H9 (cell line): ENCODE results near the gene CAMK2G. TPM values are rescaled to one million over a fixed set of nuclear protein-coding genes. Genes with fewer than 3 reads are reported as not detected.

ENCODE experiments used
- DNase-seq: peaks from one replicate; pipeline ENCODE4 v3.0.0-alpha.2; 2017
- H2AFZ ChIP-seq: one replicate; pipeline ENCODE4 v1.6.1; 2013; ENCODE audit warnings: mild to moderate bottlenecking, low read length, control low read depth, moderate library complexity
- H2AK5ac ChIP-seq: 2 replicates; pipeline ENCODE4 v1.6.1; 2013; ENCODE audit warnings: low read length, control low read depth, mixed read lengths; ENCODE audit not compliant: insufficient read length
- H2BK120ac ChIP-seq: one replicate; pipeline ENCODE4 v1.6.1; 2013; ENCODE audit warnings: low read depth, mild to moderate bottlenecking, low read length, control low read depth, inconsistent platforms; ENCODE audit not compliant: poor library complexity, severe bottlenecking
- H2BK12ac ChIP-seq: 2 replicates; pipeline ENCODE4 v1.6.1; 2013; ENCODE audit warnings: low read length, control low read depth, mixed read lengths, low read depth; ENCODE audit not compliant: insufficient read length
- H2BK15ac ChIP-seq: 2 replicates; pipeline ENCODE4 v1.6.1; 2013; ENCODE audit warnings: low read depth, low read length, control low read depth
- H2BK20ac ChIP-seq: one replicate; pipeline ENCODE4 v1.6.1; 2013; ENCODE audit warnings: low read depth, mild to moderate bottlenecking, low read length, control low read depth, inconsistent platforms; ENCODE audit not compliant: poor library complexity, severe bottlenecking
- H2BK5ac ChIP-seq: 2 replicates; pipeline ENCODE4 v1.6.1; 2013; ENCODE audit warnings: low read length, control low read depth, mixed read lengths; ENCODE audit not compliant: insufficient read length
- H3K14ac ChIP-seq: 2 replicates; pipeline ENCODE4 v1.6.1; 2013; ENCODE audit warnings: low read length, control low read depth; ENCODE audit not compliant: insufficient read depth
- H3K18ac ChIP-seq: 2 replicates; pipeline ENCODE4 v1.6.1; 2013; ENCODE audit warnings: low read depth, mild to moderate bottlenecking, mixed read lengths, low read length, control low read depth; ENCODE audit not compliant: insufficient read length
- H3K23ac ChIP-seq: 2 replicates; pipeline ENCODE4 v1.6.1; 2013; ENCODE audit warnings: low read length, control low read depth, mixed read lengths, low read depth; ENCODE audit not compliant: insufficient read length
- H3K23me2 ChIP-seq: 2 replicates; pipeline ENCODE4 v1.6.1; 2013; ENCODE audit warnings: low read depth, mild to moderate bottlenecking, mixed read lengths, low read length, control low read depth; ENCODE audit not compliant: insufficient read length, poor library complexity, severe bottlenecking
- H3K27ac ChIP-seq: 2 replicates; pipeline ENCODE4 v1.5.1; 2013; ENCODE audit warnings: low read length, control low read depth, mixed read lengths, low read depth; ENCODE audit not compliant: insufficient read length
- H3K27me3 ChIP-seq: 2 replicates; pipeline ENCODE4 v1.6.1; 2013; ENCODE audit warnings: low read length, control low read depth, inconsistent platforms; ENCODE audit not compliant: insufficient read depth
- H3K4ac ChIP-seq: 2 replicates; pipeline ENCODE4 v1.6.1; 2013; ENCODE audit warnings: low read depth, mild to moderate bottlenecking, control low read depth, inconsistent platforms, low read length, moderate library complexity
- H3K4me1 ChIP-seq: 2 replicates; pipeline ENCODE4 v1.6.1; 2013; ENCODE audit warnings: low read length, control low read depth, inconsistent platforms; ENCODE audit not compliant: insufficient read depth
- H3K4me2 ChIP-seq: 2 replicates; pipeline ENCODE4 v1.6.1; 2013; ENCODE audit warnings: low read length, control low read depth, mixed read lengths; ENCODE audit not compliant: insufficient read length, insufficient read depth
- H3K56ac ChIP-seq: 2 replicates; pipeline ENCODE4 v1.6.1; 2013; ENCODE audit warnings: low read depth, mild to moderate bottlenecking, mixed read lengths, low read length, control low read depth; ENCODE audit not compliant: insufficient read length
- H3K79me1 ChIP-seq: 2 replicates; pipeline ENCODE4 v1.6.1; 2013; ENCODE audit warnings: low read depth, mild to moderate bottlenecking, moderate library complexity, low read length, control low read depth, inconsistent platforms; ENCODE audit not compliant: insufficient read depth, poor library complexity, severe bottlenecking
- H3K79me2 ChIP-seq: 2 replicates; pipeline ENCODE4 v1.6.1; 2013; ENCODE audit warnings: low read length, control low read depth, inconsistent platforms; ENCODE audit not compliant: insufficient read depth
- H3K9ac ChIP-seq: 2 replicates; pipeline ENCODE4 v1.6.1; 2013; ENCODE audit warnings: low read length, control low read depth, mixed read lengths; ENCODE audit not compliant: insufficient read length; ENCODE audit errors: extremely low read depth
- H3K9me3 ChIP-seq: one replicate; pipeline ENCODE4 v1.6.1; 2013; ENCODE audit warnings: low read depth, low read length, inconsistent platforms; ENCODE audit not compliant: control insufficient read depth
- H3T11ph ChIP-seq: one replicate; pipeline ENCODE4 v1.6.1; 2013; ENCODE audit warnings: mild to moderate bottlenecking, low read length, control low read depth, inconsistent platforms
- H4K20me1 ChIP-seq: one replicate; pipeline ENCODE4 v1.6.1; 2013; ENCODE audit not compliant: control insufficient read depth, insufficient read length, insufficient read depth
- H4K5ac ChIP-seq: 2 replicates; pipeline ENCODE4 v1.6.1; 2013; ENCODE audit warnings: low read depth, mild to moderate bottlenecking, mixed read lengths, low read length, control low read depth; ENCODE audit not compliant: insufficient read length
- H4K8ac ChIP-seq: replicated peaks from 2 replicates; pipeline ENCODE4 v1.6.1; 2013; ENCODE audit warnings: low read length, control low read depth, mixed read lengths, low read depth; ENCODE audit not compliant: insufficient read length
- H4K91ac ChIP-seq: 2 replicates; pipeline ENCODE4 v1.6.1; 2013; ENCODE audit warnings: low read depth, mild to moderate bottlenecking, moderate library complexity, mixed read lengths, low read length, control low read depth; ENCODE audit not compliant: insufficient read length
- H3K27ac Mint-ChIP-seq, 3 experiments: 2 replicates in 2 of 3; 3 replicates in 1 of 3; pipeline ENCODE4 v1.8.0; 2020 to 2021; ENCODE audit warnings: mixed read lengths in 3 of 3, mild to moderate bottlenecking in 1 of 3, moderate library complexity in 1 of 3
- H3K27me3 Mint-ChIP-seq: 2 replicates; pipeline ENCODE4 v1.8.0; 2021; ENCODE audit warnings: low read depth, mild to moderate bottlenecking, moderate library complexity, mixed read lengths
- H3K36me3 Mint-ChIP-seq, 3 experiments: 2 replicates in 2 of 3; 3 replicates in 1 of 3; pipeline ENCODE4 v1.8.0; 2020 to 2021; ENCODE audit warnings: low read depth in 3 of 3, mixed read lengths in 3 of 3; ENCODE audit not compliant: insufficient read depth in 1 of 3
- H3K4me1 Mint-ChIP-seq, 2 experiments: 2 replicates each; pipeline ENCODE4 v1.8.0; 2020; ENCODE audit warnings: mixed read lengths in 2 of 2
- H3K4me3 Mint-ChIP-seq, 2 experiments: 2 replicates in 1 of 2; 3 replicates in 1 of 2; pipeline ENCODE4 v1.8.0; 2020 to 2021; ENCODE audit warnings: mild to moderate bottlenecking in 2 of 2, mixed read lengths in 2 of 2, moderate library complexity in 1 of 2
- H3K9me3 Mint-ChIP-seq, 2 experiments: 2 replicates in 1 of 2; 3 replicates in 1 of 2; pipeline ENCODE4 v1.8.0; 2020; ENCODE audit warnings: mild to moderate bottlenecking in 2 of 2, mixed read lengths in 2 of 2, moderate library complexity in 1 of 2
- WGBS: extraction: QIAGEN DNeasy Blood & Tissue Kit; methylation state at CpG from one replicate; pipeline ENCODE4 v1.1.7; 2013; ENCODE audit warnings: missing lambda C conversion rate, low lambda C conversion rate, mixed read lengths; ENCODE audit not compliant: insufficient read length; ENCODE audit errors: extremely low coverage; 5-methylcytosine and 5-hydroxymethylcytosine counted together
- total RNA-seq: library from RNA; stranded (reverse); gene quantifications from 2 replicates; pipeline ENCODE4 v1.2.1, GENCODE V29; 2021
- TF ChIP-seq, protein P1 (sequence below): fragments of 200-600 bp; sonication (generic); conservative IDR thresholded peaks from 3 replicates; pipeline ENCODE4 v1.8.0; 2021; ENCODE audit warnings: antibody characterized with exemption, mild to moderate bottlenecking

The CAMK2G gene
- total RNA-seq, 1 experiment from 2014 or later, result 31.8 TPM

DNA sequence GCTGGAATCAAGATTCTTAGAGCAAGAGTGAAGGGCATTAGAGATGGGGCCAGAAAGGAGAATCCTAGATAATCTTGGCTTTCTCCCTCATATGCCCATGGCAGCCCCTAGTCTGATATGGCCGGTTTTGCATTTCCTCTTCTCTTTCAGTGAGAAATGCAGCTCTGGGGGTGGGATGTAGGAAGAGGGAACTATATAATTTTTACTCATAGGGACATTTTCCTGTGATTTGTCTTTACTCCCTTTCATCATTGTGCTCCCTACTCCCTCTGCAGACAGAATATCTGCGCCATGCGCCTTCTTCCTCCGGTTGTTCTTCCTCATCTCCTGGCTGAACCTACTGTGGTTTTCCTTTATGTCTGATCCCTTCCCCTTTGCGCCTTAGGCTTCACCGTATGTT lies 109.3 kb downstream of the CAMK2G start:
- no peak overlapping the region for H2BK5ac ChIP-seq
- H3K27me3 Mint-ChIP-seq, result no peaks in the 10 kb centered on the region
- no peaks in the 10 kb centered on the region for H3K9me3 Mint-ChIP-seq
- no peak overlapping the region for H3K27ac ChIP-seq
- no peak overlapping the region for H2BK20ac ChIP-seq
- no peak overlapping the region for H3K56ac ChIP-seq
- peaks cover 35 to 92% (median 73%) of the 10 kb centered on the region in 3 experiments for H3K36me3 Mint-ChIP-seq
- no peak overlapping the region for H4K5ac ChIP-seq
- H3K14ac ChIP-seq, result no peak overlapping the region
- H2AFZ ChIP-seq, result no peak overlapping the region
- H3K4me1 ChIP-seq, result no peaks in the 10 kb centered on the region
- peaks cover 0 to 4% of the 10 kb centered on the region in 2 experiments; a peak in 1 of 4 replicates for H3K4me1 Mint-ChIP-seq
- H4K20me1 ChIP-seq, result no peaks in the 10 kb centered on the region
- TF ChIP-seq, protein P1, sequence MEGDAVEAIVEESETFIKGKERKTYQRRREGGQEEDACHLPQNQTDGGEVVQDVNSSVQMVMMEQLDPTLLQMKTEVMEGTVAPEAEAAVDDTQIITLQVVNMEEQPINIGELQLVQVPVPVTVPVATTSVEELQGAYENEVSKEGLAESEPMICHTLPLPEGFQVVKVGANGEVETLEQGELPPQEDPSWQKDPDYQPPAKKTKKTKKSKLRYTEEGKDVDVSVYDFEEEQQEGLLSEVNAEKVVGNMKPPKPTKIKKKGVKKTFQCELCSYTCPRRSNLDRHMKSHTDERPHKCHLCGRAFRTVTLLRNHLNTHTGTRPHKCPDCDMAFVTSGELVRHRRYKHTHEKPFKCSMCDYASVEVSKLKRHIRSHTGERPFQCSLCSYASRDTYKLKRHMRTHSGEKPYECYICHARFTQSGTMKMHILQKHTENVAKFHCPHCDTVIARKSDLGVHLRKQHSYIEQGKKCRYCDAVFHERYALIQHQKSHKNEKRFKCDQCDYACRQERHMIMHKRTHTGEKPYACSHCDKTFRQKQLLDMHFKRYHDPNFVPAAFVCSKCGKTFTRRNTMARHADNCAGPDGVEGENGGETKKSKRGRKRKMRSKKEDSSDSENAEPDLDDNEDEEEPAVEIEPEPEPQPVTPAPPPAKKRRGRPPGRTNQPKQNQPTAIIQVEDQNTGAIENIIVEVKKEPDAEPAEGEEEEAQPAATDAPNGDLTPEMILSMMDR, result no peak
- no peak overlapping the region for H2BK120ac ChIP-seq
- DNase-seq, result no peak
- no peaks in the 10 kb centered on the region for H3K23me2 ChIP-seq
- no peaks in the 10 kb centered on the region for H3K79me1 ChIP-seq
- H3K18ac ChIP-seq, result no peak overlapping the region
- no peak overlapping the region for H3K4me2 ChIP-seq
- no peak overlapping the region for H3K23ac ChIP-seq
- H3K79me2 ChIP-seq, result no peaks in the 10 kb centered on the region
- no CpG with 5 or more reads among the region's 6 CpGs for WGBS
- no peak overlapping the region for H2BK15ac ChIP-seq
- H3T11ph ChIP-seq, result no peak overlapping the region
- H3K9me3 ChIP-seq, result no peaks in the 10 kb centered on the region
- H3K9ac ChIP-seq, result no peak overlapping the region
- H3K4me3 Mint-ChIP-seq, result no peak overlapping the region
- no peaks in the 10 kb centered on the region for H3K27me3 ChIP-seq
- no peak overlapping the region for H3K4ac ChIP-seq
- no peak overlapping the region for H3K27ac Mint-ChIP-seq
- H2AK5ac ChIP-seq, result no peak overlapping the region
- no peak overlapping the region for H4K91ac ChIP-seq
- no peak overlapping the region for H4K8ac ChIP-seq
- no peak overlapping the region for H2BK12ac ChIP-seq
